B cell (primary cell): ENCODE measurements around the gene HOXC9. TPM values are rescaled to one million over a fixed set of nuclear protein-coding genes. Genes with fewer than 3 reads are reported as not detected.

ENCODE experiments used
- polyA plus RNA-seq: library from polyadenylated mRNA; depleted of rRNA; stranded (reverse); fragments of >200 nt; gene quantifications from 2 replicates; pipeline ENCODE4 v1.2.3, GENCODE V29; 2012
- small RNA-seq: library from RNA; depleted of rRNA; stranded (forward); fragments of <200 nt; gene quantifications from one replicate; pipeline ENCODE3, GENCODE V24; 2012; ENCODE audit warnings: low replicate concordance, low read depth; ENCODE audit not compliant: insufficient read length
- total RNA-seq, 2 donors: library from RNA; stranded (reverse); fragments of 120-200 nt in 1 of 2; gene quantifications; 1 replicate in 1 of 2; 2 replicates in 1 of 2; pipeline versions ENCODE4 v1.2.3 to v1.2.4, GENCODE V29; 2013 to 2022

The HOXC9 gene
- total and polyA plus RNA-seq, 2 donors (not counting 1 experiment from before 2014, with no cell fraction given), result not detected

Small RNA genes lying within 50 kb of the gene (small RNA-seq; reads per million reads assigned to genes)
- gene AC012531.3 (not detected), gene AC012531.4 (not detected), gene HOXC5 (not detected), gene MIR196A2 (not detected), gene MIR615 (not detected), gene RF01905 (not detected), gene RF01906 (not detected)

Other genes starting within 250 kb of the HOXC9 start
- not detected in 2 replicates for gene CISTR, start 248.2 kb upstream of the HOXC9 start, total RNA-seq
- gene CISTR, start 248.2 kb upstream of the HOXC9 start, polyA plus RNA-seq, result not detected in 2 replicates
- not detected in 2 replicates for gene HOXC13, start 61.3 kb upstream of the HOXC9 start, total RNA-seq
- not detected in 2 replicates for gene HOXC13, start 61.3 kb upstream of the HOXC9 start, polyA plus RNA-seq
- not detected in 2 replicates for gene HOXC12, start 45.3 kb upstream of the HOXC9 start, total RNA-seq
- not detected in 2 replicates for gene HOXC12, start 45.3 kb upstream of the HOXC9 start, polyA plus RNA-seq
- not detected in 2 replicates for gene HOXC11, start 27.0 kb upstream of the HOXC9 start, total RNA-seq
- gene HOXC11, start 27.0 kb upstream of the HOXC9 start, polyA plus RNA-seq, result not detected in 2 replicates
- gene HOTAIR, start 25.2 kb upstream of the HOXC9 start, total RNA-seq, result not detected in 2 replicates
- not detected in 2 replicates for gene HOTAIR, start 25.2 kb upstream of the HOXC9 start, polyA plus RNA-seq
- gene HOXC10, start 15.0 kb upstream of the HOXC9 start, total RNA-seq, result not detected in 2 replicates
- not detected in 2 replicates for gene HOXC10, start 15.0 kb upstream of the HOXC9 start, polyA plus RNA-seq
- gene HOXC8, start 8.8 kb downstream of the HOXC9 start, total RNA-seq, result not detected in 2 replicates
- not detected in 2 replicates for gene HOXC8, start 8.8 kb downstream of the HOXC9 start, polyA plus RNA-seq
- not detected in 2 replicates for gene HOXC6, start 28.3 kb downstream of the HOXC9 start, total RNA-seq
- gene HOXC6, start 28.3 kb downstream of the HOXC9 start, polyA plus RNA-seq, result not detected in 2 replicates
- not detected in 2 replicates for gene HOXC5, start 32.9 kb downstream of the HOXC9 start, total RNA-seq
- gene HOXC5, start 32.9 kb downstream of the HOXC9 start, polyA plus RNA-seq, result not detected in 2 replicates
- gene HOXC4, start 53.7 kb downstream of the HOXC9 start, total RNA-seq, result 6.4 and 6.5 TPM in 2 replicates
- gene HOXC4, start 53.7 kb downstream of the HOXC9 start, polyA plus RNA-seq, result 1.0 and 4.3 TPM in 2 replicates
- 37.5 and 42.3 TPM in 2 replicates for gene SMUG1, start 188.8 kb downstream of the HOXC9 start, total RNA-seq
- 25.0 and 31.9 TPM in 2 replicates for gene SMUG1, start 188.8 kb downstream of the HOXC9 start, polyA plus RNA-seq